Amniotic stem cell (primary cell): ENCODE measurements around the gene VAT1.
"Not testable (repeated sequence)": the region's sequence is repeated elsewhere in the genome, so short reads cannot be mapped to it uniquely, and the experiment has no call there.

Source experiments
- DNase-seq: peaks from one replicate; lab custom pipeline; 2025; lab: John Stamatoyannopoulos, UW

The VAT1 gene

DNA sequence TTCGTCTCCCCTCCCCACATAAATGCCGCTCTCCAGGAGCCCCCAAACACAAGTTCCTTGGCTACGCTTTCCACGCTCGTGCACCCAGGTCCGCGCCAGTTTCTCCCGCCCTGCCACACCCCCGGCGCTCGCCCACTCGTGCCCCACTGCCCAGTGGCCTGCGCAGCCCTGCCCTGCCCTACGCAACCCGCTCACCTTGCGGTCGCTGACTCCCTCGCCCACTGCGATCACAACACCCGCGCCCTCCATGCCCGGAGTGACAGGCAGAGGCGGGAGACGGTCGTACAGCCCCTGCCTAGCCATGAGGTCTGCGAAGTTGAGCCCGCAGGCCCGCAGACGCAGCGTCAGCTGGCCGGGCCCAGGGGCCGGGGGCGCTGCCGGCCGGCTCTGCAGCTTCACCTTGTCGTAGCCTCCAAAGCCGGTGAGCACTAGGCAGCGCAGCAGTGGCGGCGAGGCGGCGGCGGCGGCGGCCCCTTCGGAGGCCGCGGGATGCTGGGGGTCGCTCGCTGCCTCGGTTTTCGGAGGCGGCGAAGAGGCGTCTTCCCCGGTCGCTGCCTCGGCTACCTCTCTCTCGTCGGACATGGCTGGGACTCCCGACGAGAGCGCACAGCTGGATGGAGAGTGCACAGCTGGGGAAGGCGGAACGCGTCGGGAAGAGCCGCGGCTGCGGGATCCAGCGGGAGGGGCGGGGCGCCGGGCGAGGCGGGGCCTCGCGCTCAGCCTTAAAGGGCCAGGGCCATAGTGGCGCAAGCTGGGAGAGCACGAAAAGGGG, at the start of gene VAT1:
Gene VAT1, minus strand, starts transcription at position 645 of the 772 bp plus-strand sequence. Its CDS starts 63 bp downstream, at position 582.
- DNase-seq, result peak; percentile 43

GRCh38 chr17:43070872-43071271, 48.7 kb upstream of the VAT1 start:
- DNase-seq, result no peak

DNA sequence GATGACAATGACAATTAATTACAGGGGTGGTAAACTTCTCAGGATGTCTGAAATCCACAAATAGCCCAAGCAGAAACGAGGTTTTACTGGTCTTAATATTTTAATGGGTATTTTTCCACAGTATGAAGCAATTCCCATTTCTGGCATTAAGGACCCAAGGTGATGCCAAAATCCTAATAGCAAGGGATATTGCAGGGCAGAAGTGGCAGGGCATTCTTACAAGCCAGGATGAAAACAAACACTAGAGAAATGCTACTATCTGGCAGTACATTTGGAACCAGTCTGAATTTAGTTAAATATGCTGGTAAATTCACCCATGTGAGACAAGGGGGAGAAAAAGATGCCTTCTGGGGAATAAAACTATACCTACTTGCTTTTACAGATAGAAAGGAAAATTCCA, 48.1 kb upstream of the VAT1 start:
- no peak for DNase-seq

- DNase-seq, result no peak
Measured at GRCh38 chr17:43069368-43069898, 47.2 kb upstream of the VAT1 start.

DNA sequence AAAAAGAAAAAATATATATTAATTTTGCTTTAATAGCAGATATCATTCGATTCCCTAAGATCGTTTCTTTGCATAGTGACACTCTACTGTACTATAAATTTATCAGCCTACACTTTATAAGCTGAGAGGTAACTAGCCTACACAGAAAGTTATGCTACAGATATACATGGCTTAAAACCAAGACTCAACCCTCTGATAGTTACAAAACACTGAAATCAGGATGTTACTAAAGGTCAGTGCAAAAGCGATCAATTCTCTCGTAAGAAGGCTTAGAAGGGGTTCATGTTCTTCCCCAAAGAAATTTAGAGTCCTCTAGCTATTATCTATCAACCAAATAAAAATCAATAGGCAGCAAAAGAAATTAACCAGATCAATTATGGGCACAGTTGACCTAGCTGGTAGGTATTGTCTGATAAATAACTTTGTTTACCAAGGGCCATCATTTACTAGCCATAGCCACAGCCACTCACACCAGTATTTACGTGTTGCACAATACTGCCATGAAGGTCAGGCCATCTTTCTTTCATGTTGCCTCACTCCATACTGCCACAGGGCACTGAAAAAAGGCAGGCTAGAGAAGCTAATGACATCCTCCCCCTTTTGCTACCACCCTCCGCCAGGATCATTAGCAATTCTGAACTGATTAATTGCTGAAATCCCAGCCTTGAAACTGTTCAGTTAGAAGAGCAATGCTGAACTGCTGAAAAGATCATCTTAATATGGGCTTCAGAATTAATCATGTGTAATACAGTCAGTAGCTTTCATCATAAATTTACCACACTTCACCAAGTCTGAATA, 46.6 kb upstream of the VAT1 start:
- DNase-seq, result no peak

- DNase-seq, result no peak
Measured at GRCh38 chr17:43062984-43063638, 40.9 kb upstream of the VAT1 start.

DNA sequence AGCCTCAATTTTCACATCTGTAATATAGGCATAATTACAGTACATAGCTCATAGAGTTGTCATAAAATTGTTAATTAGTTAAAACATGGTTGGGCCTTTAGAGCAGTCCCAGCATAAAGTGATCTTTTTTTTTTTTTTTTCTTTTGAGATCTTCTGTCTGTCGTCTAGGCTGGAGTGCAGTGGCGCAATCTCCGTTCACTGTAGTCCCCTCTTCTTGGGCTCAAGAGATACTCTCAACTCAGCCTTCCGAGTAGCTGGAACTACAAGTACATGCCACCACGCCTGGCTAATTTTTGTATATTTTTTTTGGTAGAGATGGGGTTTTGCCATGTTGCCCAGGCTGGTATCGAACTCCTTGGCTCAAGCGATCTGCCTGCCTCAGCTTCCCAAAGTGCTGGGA, 33.9 kb upstream of the VAT1 start:
- no peak for DNase-seq

GRCh38 chr17:43053008-43053407, 30.8 kb upstream of the VAT1 start:
- not testable (repeated sequence) for DNase-seq

GRCh38 chr17:43051969-43052368, 29.8 kb upstream of the VAT1 start:
- no peak for DNase-seq

DNA sequence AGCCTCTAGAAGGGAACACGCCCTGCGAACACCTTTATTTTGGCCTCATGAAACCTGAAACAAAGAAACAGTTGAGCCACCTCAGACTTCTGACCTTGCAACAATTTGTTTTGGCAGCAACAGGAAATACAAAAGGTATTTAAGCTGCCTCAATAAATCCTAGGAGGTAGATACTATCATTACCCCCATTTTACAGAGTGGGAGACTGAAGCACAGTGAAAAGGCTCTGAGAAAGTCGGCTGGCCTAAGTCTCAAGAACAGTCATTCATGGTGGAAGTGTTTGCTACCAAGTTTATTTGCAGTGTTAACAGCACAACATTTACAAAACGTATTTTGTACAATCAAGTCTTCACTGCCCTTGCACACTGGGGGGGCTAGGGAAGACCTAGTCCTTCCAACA, 21.8 kb upstream of the VAT1 start:
- DNase-seq, result no peak

GRCh38 chr17:43043307-43043706, 21.1 kb upstream of the VAT1 start:
- no peak for DNase-seq

DNA sequence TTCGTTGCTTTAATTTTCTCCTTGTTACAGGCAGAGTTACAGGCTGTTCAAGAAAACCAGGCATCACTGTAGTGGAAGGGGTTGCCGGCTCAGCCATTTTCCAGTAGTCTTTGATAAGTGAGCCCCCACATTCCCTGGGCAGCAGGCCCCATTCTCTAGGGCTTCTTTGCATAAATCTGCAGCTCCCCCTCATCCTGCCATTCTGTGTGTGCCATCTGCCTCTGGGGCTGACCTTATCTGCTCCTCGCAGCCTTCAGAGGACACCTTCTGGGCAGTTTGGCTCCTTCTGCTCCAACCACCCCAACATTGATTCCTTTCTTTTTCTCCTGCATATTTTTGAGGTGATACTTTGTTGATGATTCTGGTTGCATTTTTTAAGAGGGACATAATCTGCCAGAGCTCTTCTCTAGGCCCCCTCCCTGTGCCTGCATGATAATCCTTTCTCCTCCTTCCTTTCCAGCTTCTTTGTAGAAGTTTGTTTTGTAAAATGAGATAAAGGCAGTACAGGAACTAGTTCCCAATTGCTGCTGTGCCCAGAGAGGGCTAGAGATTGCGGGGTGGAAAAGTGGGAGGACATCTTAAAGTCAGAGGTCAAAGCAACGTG, 19.9 kb upstream of the VAT1 start:
- no peak for DNase-seq

DNA sequence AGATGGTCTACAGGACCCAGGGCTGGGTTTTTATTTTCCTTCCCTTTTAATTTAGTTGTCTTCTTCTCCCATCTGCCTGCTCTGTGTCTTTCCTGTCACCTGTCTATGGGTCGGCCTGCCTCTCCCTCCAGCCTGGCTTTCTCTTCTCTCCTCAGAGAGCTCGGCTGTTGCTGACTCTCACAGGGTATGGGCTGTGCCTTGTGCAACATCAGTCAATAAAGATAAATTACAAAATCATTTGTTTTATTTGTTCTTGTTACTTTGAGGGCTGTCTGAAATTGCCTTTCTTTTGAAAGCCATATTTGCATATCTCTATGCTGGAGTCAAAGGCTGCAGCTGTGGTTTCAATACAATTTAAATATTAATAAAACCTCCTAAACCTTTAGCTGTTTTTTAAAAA, 18.5 kb upstream of the VAT1 start:
- DNase-seq, result no peak

- no peak for DNase-seq
Measured at GRCh38 chr17:43039646-43040045, 17.5 kb upstream of the VAT1 start.

DNA sequence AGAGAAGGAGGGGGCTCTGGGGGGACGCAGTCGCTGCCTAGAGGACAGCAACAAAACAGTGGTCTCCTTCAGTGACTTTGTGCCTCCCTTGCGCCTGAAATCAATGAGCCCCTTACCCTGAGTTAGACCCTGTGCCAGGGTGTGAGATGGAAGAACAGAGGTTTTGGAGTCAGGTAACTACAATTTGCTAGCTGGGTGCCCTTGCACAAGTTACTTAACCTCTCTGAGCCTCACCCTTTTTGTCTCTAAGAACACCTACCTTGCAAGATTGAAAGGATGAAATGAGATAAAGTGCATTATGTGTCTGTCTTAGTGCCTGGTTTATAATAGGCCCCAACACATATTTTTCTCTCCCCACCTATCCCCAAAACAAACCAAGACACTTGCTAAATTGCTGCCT, 12.7 kb upstream of the VAT1 start:
- no peak for DNase-seq

DNA sequence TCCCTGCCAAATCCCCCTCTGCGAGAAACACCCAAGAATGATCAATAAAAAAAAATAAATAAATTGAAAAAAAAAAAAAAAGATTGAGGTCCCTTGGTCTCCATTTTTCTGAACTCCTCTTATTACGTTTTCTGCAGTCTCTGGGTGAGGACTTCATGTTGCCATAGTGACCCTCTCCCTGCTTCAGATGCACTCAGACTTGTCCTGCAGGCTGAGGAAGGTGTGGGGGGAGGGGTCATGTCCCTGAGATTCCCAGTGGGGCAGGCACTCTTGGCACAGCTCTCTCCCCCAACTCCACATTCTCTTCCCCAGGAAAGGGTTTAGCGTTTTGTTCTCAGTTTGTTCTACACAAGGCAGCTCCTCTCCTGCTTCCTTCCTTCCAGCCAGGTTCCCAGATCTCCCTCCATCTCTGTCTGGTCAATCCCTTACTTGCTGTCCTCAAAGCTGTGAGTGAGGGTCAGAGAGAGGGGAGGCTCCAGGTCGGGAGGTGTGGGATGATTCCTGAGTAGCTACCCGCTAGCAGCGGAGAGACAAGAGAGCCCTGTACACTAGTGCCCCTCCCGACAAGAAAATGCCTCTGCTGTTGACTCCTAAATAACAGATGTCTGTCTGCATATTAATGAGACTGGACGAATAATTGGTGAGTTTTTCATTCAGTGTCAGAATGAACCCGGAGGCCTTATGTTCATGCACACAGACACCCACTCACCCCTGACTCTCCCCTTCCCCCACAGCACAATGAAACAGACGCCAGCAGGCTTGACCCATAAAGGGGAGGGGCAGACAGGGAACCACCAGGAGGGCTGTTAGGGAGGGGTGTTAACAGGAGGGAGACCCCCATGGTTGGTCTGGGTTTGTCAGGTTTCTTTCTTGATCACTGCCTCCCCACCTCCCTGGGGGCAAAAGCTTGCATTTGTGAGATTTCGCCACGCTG, 12.0 kb upstream of the VAT1 start:
- no peak for DNase-seq

- no peak for DNase-seq
Measured at GRCh38 chr17:43031666-43032065, 9.5 kb upstream of the VAT1 start.

DNA sequence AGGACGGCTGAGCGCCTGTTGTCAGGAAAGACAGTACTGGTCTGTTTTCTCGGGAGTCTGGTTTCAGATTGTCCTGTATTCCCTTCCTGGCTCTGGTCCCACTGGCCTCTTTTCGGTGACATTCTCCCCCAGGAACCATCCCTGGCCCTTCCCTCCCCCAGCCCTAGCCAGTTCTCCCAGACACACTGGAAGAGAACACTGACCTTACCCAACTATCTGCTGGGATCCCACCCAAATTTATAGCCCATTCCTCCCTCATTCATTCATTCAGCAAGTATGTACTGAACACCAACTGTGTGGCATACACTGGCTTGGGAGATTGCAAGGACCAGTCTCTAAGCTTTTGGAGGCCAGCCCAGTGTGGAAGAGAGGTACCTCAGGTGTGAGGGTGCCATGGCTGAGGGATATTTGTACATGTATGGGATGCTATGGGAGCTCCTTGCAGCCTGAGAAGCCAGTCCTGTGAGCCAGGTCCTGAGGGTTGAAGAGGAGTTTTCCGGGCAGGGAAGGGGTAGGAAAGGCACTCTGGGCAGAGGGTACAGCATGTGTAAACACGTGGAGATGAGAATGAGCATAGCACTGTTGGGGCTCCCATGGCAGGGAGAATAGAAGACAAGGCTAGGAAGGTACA, 8.1 kb upstream of the VAT1 start:
- DNase-seq, result no peak

DNA sequence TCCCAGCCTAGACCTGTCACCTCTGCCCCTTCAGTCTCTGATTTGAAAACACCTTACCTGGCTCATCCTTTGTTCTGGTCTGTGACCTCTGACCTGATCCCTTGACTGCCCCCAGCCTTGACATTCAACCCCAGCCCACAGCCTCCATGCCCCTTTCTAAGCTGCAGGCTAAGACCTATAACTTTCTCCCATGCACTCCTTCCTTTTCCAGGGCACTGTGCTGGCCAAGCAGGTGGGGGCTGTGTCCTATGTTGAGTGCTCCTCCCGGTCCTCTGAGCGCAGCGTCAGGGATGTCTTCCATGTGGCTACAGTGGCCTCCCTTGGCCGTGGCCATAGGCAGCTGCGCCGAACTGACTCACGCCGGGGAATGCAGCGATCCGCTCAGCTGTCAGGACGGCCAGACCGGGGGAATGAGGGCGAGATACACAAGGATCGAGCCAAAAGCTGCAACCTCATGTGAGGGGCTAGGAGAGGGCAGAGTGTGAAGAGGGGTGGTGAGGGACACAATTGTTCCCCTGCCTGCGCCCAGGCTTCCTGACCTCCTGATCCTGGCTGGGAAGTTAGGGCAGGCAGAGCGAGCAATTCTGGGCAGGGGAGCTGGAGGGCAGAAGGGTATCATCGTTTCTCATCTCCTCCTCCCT, 6.2 kb upstream of the VAT1 start:
- no peak for DNase-seq
